Esophagus squamous epithelium (tissue), 4 donors: ENCODE data around the gene APBA2.

ENCODE experiments used
- POLR2A ChIP-seq, 4 donors: fragments of 450-650 bp; IDR thresholded peaks; one replicate each; pipeline ENCODE4 v1.6.1; 2017; ENCODE audit warnings: antibody characterized with exemption in 4 of 4, mild to moderate bottlenecking in 4 of 4, moderate library complexity in 3 of 4
- TF ChIP-seq, protein P1 (sequence below), 6 experiments: fragments of 450-650 bp in 4 of 6; fragments of 200-600 bp in 2 of 6; sonication (generic) in 2 of 6; IDR thresholded peaks; one replicate each; pipeline ENCODE4 v1.5.1; 2016 to 2019; ENCODE audit warnings: antibody characterized with exemption in 6 of 6, mild to moderate bottlenecking in 4 of 6, moderate library complexity in 4 of 6

- TF ChIP-seq, protein P1, sequence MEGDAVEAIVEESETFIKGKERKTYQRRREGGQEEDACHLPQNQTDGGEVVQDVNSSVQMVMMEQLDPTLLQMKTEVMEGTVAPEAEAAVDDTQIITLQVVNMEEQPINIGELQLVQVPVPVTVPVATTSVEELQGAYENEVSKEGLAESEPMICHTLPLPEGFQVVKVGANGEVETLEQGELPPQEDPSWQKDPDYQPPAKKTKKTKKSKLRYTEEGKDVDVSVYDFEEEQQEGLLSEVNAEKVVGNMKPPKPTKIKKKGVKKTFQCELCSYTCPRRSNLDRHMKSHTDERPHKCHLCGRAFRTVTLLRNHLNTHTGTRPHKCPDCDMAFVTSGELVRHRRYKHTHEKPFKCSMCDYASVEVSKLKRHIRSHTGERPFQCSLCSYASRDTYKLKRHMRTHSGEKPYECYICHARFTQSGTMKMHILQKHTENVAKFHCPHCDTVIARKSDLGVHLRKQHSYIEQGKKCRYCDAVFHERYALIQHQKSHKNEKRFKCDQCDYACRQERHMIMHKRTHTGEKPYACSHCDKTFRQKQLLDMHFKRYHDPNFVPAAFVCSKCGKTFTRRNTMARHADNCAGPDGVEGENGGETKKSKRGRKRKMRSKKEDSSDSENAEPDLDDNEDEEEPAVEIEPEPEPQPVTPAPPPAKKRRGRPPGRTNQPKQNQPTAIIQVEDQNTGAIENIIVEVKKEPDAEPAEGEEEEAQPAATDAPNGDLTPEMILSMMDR (IDR thresholded peaks at IDR 0.05), result no peak
- TF ChIP-seq POLR2A (IDR thresholded peaks at IDR 0.05), result no peak
Measured at GRCh38 chr15:28962851-28963710, 77.3 kb downstream of the APBA2 start.
